OCI-LY3 (cell line): Measurements from ENCODE around the gene AKAP6.

ENCODE experiments used
- CTCF ChIP-seq: fragments of 200-600, 300-600 bp; sonication (generic); IDR thresholded peaks from 2 replicates; pipeline ENCODE4 v1.5.1; 2014; ENCODE audit warnings: antibody characterized with exemption, low read length, low read depth
- EZH2phosphoT487 ChIP-seq: fragments of 200-600 bp; shearing (Covaris generic); IDR thresholded peaks from 2 replicates; pipeline ENCODE4 v1.6.1; 2018; ENCODE audit warnings: antibody characterized with exemption, mixed run types, low read depth

GRCh38 chr14:32596390-32596789 lies 267.3 kb downstream of the AKAP6 start:
- no peak for TF ChIP-seq CTCF
- no peak for TF ChIP-seq EZH2phosphoT487
